GM12801 (cell line): ENCODE results near the gene ZP2.

Source experiments
- TF ChIP-seq, protein P1 (sequence below): IDR thresholded peaks from one replicate; pipeline ENCODE4 v1.5.1; 2011; ENCODE audit warnings: control low read depth; ENCODE audit not compliant: insufficient read length; ENCODE audit errors: extremely low read depth

Gene ZP2

DNA sequence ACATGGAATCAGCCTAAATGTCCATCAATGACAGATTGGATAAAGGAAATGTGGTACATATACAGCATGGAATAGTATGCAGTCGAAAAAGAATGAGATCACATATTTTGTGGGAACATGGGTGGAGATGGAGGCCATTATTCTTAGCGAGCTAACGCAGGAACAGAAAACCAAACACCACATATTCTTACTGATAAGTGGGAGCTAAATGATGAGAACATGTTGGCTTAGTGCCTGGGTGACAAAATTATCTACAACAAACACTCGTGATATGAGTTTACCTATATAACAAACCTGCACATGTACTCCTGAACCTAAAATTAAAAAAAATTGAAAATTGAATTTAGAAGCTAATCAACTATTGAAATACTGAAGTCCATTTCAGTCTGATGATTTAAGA is 28.3 kb upstream of the ZP2 start:
- TF ChIP-seq, protein P1, sequence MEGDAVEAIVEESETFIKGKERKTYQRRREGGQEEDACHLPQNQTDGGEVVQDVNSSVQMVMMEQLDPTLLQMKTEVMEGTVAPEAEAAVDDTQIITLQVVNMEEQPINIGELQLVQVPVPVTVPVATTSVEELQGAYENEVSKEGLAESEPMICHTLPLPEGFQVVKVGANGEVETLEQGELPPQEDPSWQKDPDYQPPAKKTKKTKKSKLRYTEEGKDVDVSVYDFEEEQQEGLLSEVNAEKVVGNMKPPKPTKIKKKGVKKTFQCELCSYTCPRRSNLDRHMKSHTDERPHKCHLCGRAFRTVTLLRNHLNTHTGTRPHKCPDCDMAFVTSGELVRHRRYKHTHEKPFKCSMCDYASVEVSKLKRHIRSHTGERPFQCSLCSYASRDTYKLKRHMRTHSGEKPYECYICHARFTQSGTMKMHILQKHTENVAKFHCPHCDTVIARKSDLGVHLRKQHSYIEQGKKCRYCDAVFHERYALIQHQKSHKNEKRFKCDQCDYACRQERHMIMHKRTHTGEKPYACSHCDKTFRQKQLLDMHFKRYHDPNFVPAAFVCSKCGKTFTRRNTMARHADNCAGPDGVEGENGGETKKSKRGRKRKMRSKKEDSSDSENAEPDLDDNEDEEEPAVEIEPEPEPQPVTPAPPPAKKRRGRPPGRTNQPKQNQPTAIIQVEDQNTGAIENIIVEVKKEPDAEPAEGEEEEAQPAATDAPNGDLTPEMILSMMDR: no peak

DNA sequence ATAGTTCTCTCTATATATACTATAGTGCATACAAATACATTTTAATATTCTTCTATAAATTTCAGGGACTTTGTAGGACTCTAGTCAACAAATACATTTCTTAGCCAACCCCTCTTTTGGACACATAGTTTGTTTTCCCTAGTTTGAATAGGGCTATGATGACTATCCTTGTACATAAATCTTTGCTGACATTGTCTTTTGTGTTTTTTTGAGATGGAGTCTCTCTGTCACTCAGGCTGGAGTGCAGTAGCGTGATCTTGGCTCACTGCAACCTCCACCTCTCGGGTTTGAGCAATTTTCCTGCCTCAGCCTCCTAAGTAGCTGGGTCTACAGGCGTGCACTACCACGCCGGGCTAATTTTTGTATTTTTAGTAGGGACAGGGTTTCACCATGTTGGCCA is 25.5 kb upstream of the ZP2 start:
- TF ChIP-seq, protein P1: no peak

DNA sequence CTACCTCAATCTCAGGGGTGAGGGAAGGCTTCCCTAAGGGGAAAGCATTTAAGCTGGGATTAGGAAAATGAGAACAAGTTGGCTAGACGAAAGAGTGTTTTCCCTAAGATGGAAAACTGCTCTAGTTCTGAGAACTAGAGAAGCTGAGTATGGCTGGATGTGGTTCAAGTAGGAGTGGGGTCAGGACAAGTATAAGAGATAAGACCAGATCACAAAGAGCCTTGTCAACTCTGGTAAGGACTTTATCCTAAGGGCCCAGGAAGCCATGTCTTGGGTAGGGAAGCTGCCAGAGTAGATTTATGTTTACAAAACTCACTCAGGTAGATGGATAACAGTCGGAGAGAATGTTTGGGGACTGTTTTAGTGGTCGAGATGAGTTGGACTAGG is 23.8 kb upstream of the ZP2 start:
- TF ChIP-seq, protein P1: no peak

DNA sequence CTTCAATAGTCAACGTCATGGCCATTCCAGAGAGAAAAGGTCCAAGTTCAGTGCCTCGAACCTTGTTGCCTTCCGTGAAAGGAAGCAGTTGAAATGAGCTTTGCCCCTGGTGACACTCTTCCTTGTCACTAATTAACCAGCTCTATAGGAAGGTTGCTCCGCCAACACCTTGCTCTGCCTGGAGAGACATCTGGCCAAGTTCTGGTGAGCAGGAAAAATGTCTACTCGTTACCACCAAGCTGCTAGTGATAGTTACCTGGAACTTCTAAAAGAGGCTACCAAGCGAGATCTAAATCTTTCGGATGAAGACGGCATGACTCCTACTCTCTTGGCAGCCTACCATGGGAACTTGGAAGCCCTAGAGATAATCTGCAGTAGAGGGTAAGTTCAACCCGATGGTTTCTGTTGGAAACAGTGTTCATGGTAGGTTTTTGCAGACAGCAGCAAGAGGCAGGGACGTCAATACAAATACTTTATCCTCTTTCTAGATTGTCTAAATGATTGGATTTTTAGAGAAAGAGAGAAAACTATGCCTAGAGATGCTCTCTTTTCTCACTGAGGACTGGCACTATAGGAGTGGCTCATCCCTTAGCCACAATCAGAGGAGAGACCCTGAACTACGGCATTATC is 22.3 kb upstream of the ZP2 start, which contains the start of gene ANKS4B:
ANKS4B (plus strand) TSS at position 179 of the 630 bp plus-strand sequence; CDS start at position 218, 39 bp downstream.
- TF ChIP-seq, protein P1: no peak

DNA sequence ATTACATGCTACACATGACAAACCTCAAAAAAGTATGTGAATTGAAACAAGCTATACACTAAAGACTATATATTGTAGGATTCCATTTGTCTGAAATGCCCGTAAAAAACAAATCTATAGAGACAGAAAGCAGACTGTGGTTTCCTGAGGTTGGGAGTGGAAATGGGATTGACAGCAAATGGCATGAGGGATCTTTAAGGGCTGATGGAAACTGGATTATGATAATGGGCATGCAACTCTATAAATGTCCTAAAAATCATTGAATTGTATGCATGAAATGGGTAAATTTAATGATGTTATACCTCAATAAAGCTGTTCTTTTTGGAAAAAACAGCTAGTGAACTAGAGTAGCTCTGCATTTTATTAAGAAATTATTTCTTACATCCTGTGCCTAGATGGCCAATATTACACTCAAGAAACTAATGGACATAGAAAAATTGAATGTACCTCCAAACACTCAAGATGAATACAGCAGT is 21.7 kb upstream of the ZP2 start:
- TF ChIP-seq, protein P1: no peak

DNA sequence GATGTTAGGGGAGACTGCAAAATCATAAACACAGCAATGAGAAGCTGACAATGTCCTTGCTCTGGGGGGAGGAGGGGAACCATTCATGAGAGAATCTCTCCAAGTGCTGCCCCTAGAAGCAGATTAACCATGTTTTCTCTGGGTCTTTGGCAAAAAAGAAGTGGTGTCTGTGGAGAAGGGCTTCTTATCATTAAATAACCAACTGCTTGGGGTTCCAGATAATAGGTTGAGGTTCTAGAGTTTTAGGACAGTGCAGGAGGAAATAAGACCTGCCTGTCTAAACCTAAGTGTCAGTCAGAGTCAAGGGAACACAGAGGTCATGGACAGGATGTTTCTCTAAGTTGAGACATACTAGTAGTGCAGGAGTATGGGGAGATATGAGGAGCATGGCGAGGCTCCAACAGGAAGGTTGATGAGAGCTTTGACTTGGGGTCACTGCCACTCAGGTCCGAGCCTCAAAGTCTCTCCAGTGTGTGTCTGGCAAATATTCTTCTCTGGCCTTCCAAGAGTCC is 17.0 kb upstream of the ZP2 start:
- TF ChIP-seq, protein P1: no peak

DNA sequence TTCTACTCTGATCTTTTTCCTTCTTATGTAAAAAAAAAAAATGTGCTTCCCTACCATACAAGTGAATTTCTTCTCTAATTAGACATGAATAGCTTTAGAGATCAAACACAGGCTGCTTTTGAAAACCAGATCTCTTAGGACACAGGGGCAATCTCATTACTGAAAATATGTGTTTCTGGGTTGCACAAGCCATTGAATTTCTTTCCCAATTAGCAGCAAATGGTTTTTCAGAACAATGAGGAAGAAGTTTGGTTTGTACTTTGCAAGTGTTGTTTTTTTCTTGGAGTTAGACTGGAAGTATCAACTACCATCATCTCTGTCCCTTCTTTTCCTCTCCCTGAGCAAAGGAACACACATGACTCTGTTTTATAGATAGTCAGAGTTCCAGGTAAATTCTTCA is 16.5 kb upstream of the ZP2 start:
- TF ChIP-seq, protein P1: no peak
